COLO668 (cell line): ENCODE data around the gene ANKRD40CL.

Experiments used
- DNase-seq: peaks from one replicate; lab custom pipeline; 2025; ENCODE audit not compliant: unreplicated experiment; lab: John Stamatoyannopoulos, UW

The ANKRD40CL gene

GRCh38 chr17:50719144-50719923, 48.0 kb downstream of the ANKRD40CL start, which contains the start of gene LUC7L3:
Gene LUC7L3 (plus strand): TSS chr17:50719603. CDS start chr17:50719733, 130 bp downstream.
- peak; percentile 95 for DNase-seq

GRCh38 chr17:50715471-50715870, 51.8 kb downstream of the ANKRD40CL start:
- no peak for DNase-seq

GRCh38 chr17:50712641-50713040, 54.7 kb downstream of the ANKRD40CL start:
- no peak for DNase-seq
